ENCODE data around the gene F5. TPM values are rescaled to one million over a fixed set of nuclear protein-coding genes. Genes with fewer than 3 reads are reported as not detected.

F5 gene
- total RNA-seq, 2 donors from 2014 or later, result 0.68 to 0.85 TPM

GRCh38 chr1:169624912-169625311, 38.6 kb upstream of the F5 start:
- Histone ChIP-seq H3K36me3 (no peaks in the 10 kb centered on the region), H3K9me3 (no peaks in the 10 kb centered on the region), H3K4me3 (no peak overlapping the region), H3K4me1 (ENCODE audit: control insufficient read depth in 1 of 2, low read depth in 2 of 2) (no peaks in the 10 kb centered on the region), H3K27ac (no peak overlapping the region), H3K27me3 (replicated peaks; ENCODE audit: insufficient read depth) (no peaks in the 10 kb centered on the region)
- no peak for TF ChIP-seq CTCF (IDR thresholded peaks at IDR 0.05)
- no peak for DNase-seq (ENCODE audit: low spot score)
- no peak for ATAC-seq (ENCODE audit: insufficient number of reproducible peaks, low FRiP score, low read depth)

GRCh38 chr1:169624122-169624521, 37.8 kb upstream of the F5 start:
- DNase-seq (ENCODE audit: low spot score), result no peak
- H3K27me3 ChIP-seq (replicated peaks; ENCODE audit: insufficient read depth), result no peaks in the 10 kb centered on the region
- no peaks in the 10 kb centered on the region for H3K9me3 ChIP-seq
- no peaks in the 10 kb centered on the region for H3K36me3 ChIP-seq
- H3K4me1 ChIP-seq (ENCODE audit: control insufficient read depth in 1 of 2, low read depth in 2 of 2), result no peaks in the 10 kb centered on the region
- H3K4me3 ChIP-seq, result no peak overlapping the region
- no peak for TF ChIP-seq CTCF (IDR thresholded peaks at IDR 0.05)
- H3K27ac ChIP-seq, result no peak overlapping the region
- ATAC-seq (ENCODE audit: insufficient number of reproducible peaks, low FRiP score, low read depth), result no peak

GRCh38 chr1:169623132-169623926, 37.0 kb upstream of the F5 start:
- H3K36me3 ChIP-seq, result no peaks in the 10 kb centered on the region
- no peak overlapping the region for H3K4me3 ChIP-seq
- no peaks in the 10 kb centered on the region for H3K9me3 ChIP-seq
- no peak for TF ChIP-seq CTCF (IDR thresholded peaks at IDR 0.05)
- no peak for DNase-seq (ENCODE audit: low spot score)
- H3K4me1 ChIP-seq (ENCODE audit: control insufficient read depth in 1 of 2, low read depth in 2 of 2), result no peaks in the 10 kb centered on the region
- H3K27me3 ChIP-seq (replicated peaks; ENCODE audit: insufficient read depth), result no peaks in the 10 kb centered on the region
- ATAC-seq (ENCODE audit: insufficient number of reproducible peaks, low FRiP score, low read depth), result no peak
- H3K27ac ChIP-seq, result no peak overlapping the region

GRCh38 chr1:169620565-169620964, 34.3 kb upstream of the F5 start:
- DNase-seq (ENCODE audit: low spot score), result no peak
- H3K9me3 ChIP-seq, result no peaks in the 10 kb centered on the region
- no peak overlapping the region for H3K27ac ChIP-seq
- no peaks in the 10 kb centered on the region for H3K36me3 ChIP-seq
- no peak for ATAC-seq (ENCODE audit: insufficient number of reproducible peaks, low FRiP score, low read depth)
- no peak for TF ChIP-seq CTCF (IDR thresholded peaks at IDR 0.05)
- H3K4me1 ChIP-seq (ENCODE audit: control insufficient read depth in 1 of 2, low read depth in 2 of 2), result no peaks in the 10 kb centered on the region
- H3K4me3 ChIP-seq, result no peak overlapping the region
- H3K27me3 ChIP-seq (replicated peaks; ENCODE audit: insufficient read depth), result no peaks in the 10 kb centered on the region

- DNase-seq (ENCODE audit: low spot score), result no peak
- no peak for ATAC-seq (ENCODE audit: insufficient number of reproducible peaks, low FRiP score, low read depth)
- H3K27ac ChIP-seq, result no peak overlapping the region
- H3K4me1 ChIP-seq (ENCODE audit: control insufficient read depth in 1 of 2, low read depth in 2 of 2), result no peaks in the 10 kb centered on the region
- no peak for TF ChIP-seq CTCF (IDR thresholded peaks at IDR 0.05)
- no peaks in the 10 kb centered on the region for H3K36me3 ChIP-seq
- H3K27me3 ChIP-seq (replicated peaks; ENCODE audit: insufficient read depth), result no peaks in the 10 kb centered on the region
- no peak overlapping the region for H3K4me3 ChIP-seq
- H3K9me3 ChIP-seq, result no peaks in the 10 kb centered on the region
Measured at GRCh38 chr1:169618367-169618766, 32.1 kb upstream of the F5 start.
